NCI-H187 treated with DMSO at 0.1 percent for 48 hours (cell line): ENCODE measurements around the gene MINDY3.
"Not testable (repeated sequence)": the region's sequence is repeated elsewhere in the genome, so short reads cannot be mapped to it uniquely, and the experiment has no call there.

Source experiments
- DNase-seq: peaks from one replicate; lab custom pipeline; 2025; lab: John Stamatoyannopoulos, UW

MINDY3 gene

GRCh38 chr10:15856328-15857015 lies 3.8 kb downstream of the MINDY3 start:
- DNase-seq: no peak

- DNase-seq: no peak
Measured at GRCh38 chr10:15853800-15854199, 6.5 kb downstream of the MINDY3 start.

DNA sequence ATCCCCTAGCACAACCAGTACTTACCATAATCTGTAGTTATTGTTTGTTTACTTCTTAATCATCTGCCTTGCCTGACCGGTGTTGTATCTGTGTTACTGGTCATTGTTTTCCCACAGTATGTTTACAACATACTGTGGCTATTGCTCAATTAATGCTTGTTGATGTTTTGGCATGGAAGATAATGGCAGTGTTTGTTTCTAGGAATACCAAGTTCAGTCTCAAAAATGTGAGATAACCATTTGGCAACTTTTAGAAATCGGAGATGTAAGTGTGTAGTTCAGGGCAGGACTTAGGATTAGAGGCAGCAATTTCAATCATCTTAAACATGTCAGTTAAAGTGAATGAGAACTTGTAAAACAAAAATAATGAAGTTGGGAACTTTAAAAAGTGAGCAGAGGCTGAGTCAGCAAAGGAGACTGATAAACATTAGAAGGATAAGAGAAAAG lies 8.2 kb downstream of the MINDY3 start:
- DNase-seq: no peak

DNA sequence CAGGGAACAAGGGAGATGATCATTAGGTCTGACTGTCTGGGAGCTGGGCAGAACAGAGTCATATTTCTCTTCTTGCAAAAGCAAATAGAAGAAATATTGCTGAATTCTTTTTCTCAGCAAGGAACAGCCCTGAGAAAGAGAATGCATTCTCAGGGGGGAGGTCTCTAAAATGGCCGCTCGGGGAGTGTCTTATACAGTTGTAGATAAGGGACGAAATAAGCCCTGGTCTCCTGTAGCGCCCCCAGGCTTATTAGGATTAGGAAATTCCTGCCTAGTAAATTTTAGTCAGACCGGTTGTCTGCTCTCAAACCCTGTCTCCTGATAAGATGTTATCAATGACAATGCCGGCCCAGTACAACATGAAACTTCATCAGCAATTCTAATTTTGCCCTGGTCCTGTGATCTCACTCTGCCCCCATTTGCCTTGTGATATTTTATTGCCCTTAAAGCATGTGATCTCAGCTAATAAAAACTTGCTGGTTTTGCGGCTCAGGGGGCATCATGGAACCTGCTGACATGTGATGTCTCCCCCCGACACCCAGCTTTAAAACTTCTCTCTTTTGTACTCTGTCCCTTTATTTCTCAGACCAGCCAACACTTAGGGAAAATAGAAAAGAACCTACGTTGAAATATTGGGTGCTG lies 9.8 kb downstream of the MINDY3 start:
- not testable (repeated sequence) for DNase-seq

DNA sequence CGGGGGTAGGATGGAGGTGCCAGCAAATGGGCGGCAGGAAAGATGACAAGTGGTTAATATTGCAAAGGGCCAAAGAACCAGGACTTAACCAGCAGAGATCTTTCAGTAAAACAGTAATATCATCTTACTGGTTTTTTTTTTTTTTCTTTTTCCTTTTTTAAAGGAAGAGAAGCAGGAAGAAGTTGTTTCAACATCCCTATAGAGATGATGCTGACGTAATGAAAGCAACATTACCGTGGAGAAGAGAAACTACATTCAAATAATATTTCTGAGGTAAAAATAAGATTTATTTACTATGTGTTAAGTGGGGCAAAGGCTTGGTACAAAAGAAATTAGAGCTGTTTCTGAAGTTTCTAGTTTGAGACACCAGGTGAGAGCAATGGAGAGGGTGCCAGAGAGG lies 11.0 kb downstream of the MINDY3 start:
- no peak for DNase-seq

- DNase-seq: no peak
Measured at GRCh38 chr10:15847481-15847880, 12.8 kb downstream of the MINDY3 start.

DNA sequence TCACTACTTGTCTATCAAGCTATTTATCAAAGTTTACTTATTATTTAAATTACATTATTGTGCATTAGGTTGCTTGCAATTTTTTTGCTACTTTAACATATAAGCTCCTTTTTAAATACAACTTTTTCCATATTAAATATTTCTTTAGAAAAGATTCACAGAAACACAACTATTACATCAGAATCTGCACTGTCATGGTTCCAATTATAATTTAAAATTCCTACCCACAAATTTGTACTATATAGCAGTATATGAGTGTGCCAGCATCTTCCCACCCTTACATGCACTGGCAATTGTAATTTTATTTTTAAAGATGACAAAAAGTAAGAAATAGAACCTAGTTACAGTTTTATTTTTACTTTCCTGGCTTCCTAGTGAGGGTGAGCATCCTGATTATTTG lies 15.8 kb downstream of the MINDY3 start:
- no peak for DNase-seq

DNA sequence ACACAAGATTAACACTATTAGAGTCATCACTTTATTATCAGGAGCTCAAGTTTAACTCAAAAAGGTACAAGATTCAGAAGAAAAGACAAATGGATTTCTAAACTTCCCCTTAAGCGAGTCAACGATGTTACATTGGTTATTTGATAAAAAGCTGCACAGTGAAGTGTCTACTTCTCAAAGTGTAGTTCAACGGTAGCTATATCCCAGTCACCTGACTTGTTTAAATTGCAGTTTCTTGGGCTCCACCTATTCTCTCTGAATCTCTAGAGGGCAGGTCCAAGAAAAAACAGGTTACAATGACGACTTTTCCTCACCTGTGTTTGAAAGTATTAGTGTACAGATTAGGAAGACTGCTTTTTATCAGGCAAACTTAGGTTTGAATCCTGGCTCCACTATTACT lies 16.6 kb downstream of the MINDY3 start:
- no peak for DNase-seq

GRCh38 chr10:15842556-15843169 lies 17.6 kb downstream of the MINDY3 start:
- DNase-seq: no peak

- DNase-seq: no peak
Measured at GRCh38 chr10:15841696-15842095, 18.6 kb downstream of the MINDY3 start.

- no peak for DNase-seq
Measured at GRCh38 chr10:15836807-15837206, 23.5 kb downstream of the MINDY3 start.

GRCh38 chr10:15829495-15829894 lies 30.8 kb downstream of the MINDY3 start:
- no peak for DNase-seq

GRCh38 chr10:15824498-15824897 lies 35.8 kb downstream of the MINDY3 start:
- no peak for DNase-seq

DNA sequence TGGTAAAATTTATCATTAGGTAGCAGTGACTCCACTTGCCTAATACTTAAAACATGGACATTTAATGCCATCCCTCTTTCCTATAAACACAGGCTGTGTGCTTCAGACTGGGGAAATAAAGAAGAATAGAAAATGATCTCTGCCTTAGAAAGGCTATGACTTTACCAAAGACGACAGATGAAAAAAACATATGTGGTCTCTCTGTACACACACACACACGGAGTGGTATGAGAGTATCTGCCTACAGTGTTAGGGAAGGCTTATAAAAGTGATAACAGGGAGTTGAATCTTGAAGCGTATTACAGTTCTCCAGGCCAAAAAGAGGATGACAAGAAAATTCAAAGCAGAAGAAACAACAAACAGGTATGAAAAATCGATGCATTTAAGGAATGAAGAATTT lies 38.2 kb downstream of the MINDY3 start:
- DNase-seq: no peak

DNA sequence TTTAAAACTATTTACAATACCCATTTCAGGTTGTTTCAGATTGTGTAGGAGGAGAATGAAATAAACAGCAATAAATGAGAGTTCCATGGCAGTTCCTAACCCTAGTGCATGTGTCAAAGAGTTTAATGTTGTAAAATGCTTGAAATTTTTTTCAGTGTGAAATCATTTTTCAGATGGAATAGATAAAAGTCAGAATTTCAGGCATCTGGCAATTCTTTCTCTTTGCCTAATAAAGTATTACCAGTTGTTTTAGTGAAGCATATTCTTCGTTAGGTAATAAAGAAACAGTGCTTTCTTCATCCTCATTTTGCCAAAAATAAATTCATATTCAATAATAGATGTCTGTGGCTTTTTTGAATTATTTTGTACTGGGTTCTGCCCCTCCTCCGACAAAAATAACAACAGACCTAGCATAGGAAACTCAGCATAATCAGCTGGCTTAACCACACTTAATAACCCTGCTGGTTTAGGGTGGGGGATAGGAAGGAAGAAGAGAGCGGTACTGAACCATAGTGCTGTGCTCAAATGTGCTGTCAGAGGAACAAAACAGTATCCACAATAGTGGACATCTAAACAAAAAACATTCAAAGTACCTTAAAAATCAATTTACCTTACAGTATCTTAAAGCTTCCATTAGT lies 39.1 kb downstream of the MINDY3 start:
- no peak for DNase-seq

DNA sequence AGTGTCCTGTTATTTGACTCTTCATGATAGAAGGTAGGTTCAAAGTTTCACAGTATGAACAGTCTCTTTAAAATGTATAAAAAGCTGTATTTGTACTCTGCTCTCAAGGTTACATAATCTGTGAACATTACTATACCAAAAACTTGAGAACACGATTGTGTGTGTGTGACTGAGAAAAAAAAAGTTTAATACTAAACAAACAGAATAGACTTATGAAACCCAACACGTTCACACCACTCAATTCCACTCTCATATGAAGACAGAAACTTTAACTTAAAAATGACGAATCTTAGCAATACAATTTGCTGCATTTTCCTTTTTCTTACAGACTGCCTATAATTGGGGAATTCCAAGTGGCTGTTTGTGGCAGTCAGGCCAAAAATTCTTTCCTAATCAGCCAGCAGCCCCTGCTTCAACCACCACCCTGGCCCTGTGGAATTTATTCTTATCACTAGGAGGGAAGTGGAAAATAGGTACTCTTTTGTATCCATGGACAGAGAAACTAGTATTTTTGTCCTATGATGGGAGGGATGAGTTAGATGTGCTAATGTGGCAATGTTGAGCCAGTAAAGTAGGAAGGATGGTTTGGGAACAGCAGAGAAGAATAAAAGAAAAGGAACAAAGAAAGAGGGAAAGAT lies 42.8 kb downstream of the MINDY3 start:
- no peak for DNase-seq

GRCh38 chr10:15815242-15815885 lies 44.9 kb downstream of the MINDY3 start:
- DNase-seq: no peak

DNA sequence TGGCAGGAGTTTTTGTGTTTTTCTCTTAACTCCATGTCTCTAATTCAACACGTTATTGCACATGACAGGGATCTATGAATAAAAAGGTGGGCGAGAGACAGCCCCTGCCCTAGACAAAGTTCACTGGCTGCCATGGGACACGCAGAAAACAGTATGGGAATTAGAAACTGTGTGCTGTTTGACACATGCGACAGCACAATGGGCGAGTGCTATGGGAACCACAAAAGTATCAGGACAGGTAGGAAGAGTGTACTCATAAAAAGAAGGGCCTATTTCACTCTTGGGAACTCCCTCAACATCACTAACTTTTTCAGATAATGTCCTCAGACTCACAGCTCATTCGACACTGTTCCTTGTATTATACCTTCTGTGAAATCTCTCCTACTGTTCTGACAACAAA lies 45.7 kb downstream of the MINDY3 start:
- no peak for DNase-seq

DNA sequence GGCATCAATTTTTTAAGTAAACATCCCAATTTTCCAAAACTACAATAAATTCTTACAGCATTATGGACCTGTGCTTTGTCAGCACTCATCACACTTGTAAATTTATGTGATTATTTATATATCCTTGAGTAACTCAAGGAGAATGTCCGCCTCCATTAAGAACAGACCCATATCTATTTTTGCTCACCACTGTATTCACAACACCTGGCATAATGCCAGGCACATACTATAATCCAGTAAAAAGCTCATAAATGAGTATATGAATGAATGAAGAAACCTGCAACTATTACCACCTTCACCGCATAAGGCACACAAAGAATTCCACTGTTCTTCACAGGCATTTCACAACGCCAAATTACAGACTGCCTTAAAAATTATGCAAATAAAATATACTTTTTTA lies 46.9 kb downstream of the MINDY3 start:
- no peak for DNase-seq

GRCh38 chr10:15809450-15809849 lies 50.9 kb downstream of the MINDY3 start:
- no peak for DNase-seq

DNA sequence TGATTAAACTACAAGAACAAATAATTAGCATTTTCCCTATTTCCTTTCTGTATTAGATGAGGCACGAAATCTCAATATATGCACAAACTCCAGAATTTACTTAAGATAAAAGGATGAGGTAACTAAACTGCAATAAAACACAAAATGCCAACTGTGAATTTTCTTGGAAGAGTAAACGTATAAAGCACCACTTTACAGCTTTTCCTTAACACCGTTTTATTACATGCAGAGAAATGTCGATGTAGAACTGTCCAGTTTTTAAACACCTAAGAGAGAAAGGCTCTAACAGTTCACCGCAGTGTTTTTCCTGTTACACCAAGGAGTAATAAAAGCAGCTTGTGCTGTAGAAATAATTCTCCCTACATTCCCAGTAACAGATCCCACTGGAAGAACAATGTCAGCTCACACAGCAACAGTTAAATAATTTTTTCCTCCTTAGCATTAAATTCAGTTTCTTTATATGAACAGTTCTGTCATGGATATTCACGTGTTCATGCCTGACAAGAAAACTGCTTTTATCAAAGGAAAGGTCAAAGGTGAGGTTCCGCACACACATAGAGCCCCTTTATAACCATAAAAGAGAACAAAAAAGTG lies 52.0 kb downstream of the MINDY3 start:
- no peak for DNase-seq
